DOHH2 (cell line): ENCODE measurements around the gene HAPLN2.

Source experiments
- H3F3A ChIP-seq: fragments of 200-600 bp; sonication (generic), shearing (Covaris generic); 2 replicates; pipeline ENCODE4 v1.6.0; 2016; ENCODE audit warnings: antibody characterized with exemption, mild to moderate bottlenecking; ENCODE audit not compliant: control insufficient read depth, insufficient read depth
- H3K27ac ChIP-seq: fragments of 200-600 bp; sonication (generic); 2 replicates; pipeline ENCODE4 v1.5.1; 2014; ENCODE audit warnings: low read depth, mild to moderate bottlenecking, low read length, moderate library complexity
- H3K27me3 ChIP-seq: fragments of 200-600 bp; sonication (generic); 2 replicates; pipeline ENCODE4 v1.6.1; 2014; ENCODE audit warnings: mild to moderate bottlenecking, low read length, mixed read lengths; ENCODE audit not compliant: control insufficient read depth
- H3K36me3 ChIP-seq: fragments of 200-600 bp; sonication (generic); 2 replicates; pipeline ENCODE4 v1.6.1; 2014; ENCODE audit warnings: mild to moderate bottlenecking, low read length, moderate library complexity, mixed read lengths; ENCODE audit not compliant: control insufficient read depth
- H3K4me1 ChIP-seq: fragments of 200-600 bp; sonication (generic); 2 replicates; pipeline ENCODE4 v1.6.1; 2014; ENCODE audit warnings: mild to moderate bottlenecking, low read length, mixed read lengths; ENCODE audit not compliant: control insufficient read depth
- H3K4me2 ChIP-seq: fragments of 200-600 bp; sonication (generic); 2 replicates; pipeline ENCODE4 v1.6.0; 2014; ENCODE audit warnings: mild to moderate bottlenecking, low read length, moderate library complexity
- H3K4me3 ChIP-seq: fragments of 200-600 bp; sonication (generic); 2 replicates; pipeline ENCODE4 v1.5.1; 2014; ENCODE audit warnings: mild to moderate bottlenecking, low read length, mixed read lengths
- H3K79me2 ChIP-seq: fragments of 200-600 bp; sonication (generic); 2 replicates; pipeline ENCODE4 v1.6.1; 2014; ENCODE audit warnings: mild to moderate bottlenecking, low read length, mixed read lengths; ENCODE audit not compliant: control insufficient read depth
- H3K9me2 ChIP-seq: fragments of 200-600 bp; sonication (generic); replicated peaks from 2 replicates; pipeline ENCODE4 v1.6.1; 2014; ENCODE audit warnings: mild to moderate bottlenecking, low read length, mixed read lengths; ENCODE audit not compliant: control insufficient read depth
- H3K9me3 ChIP-seq: fragments of 200-600 bp; sonication (generic); 2 replicates; pipeline ENCODE4 v1.6.1; 2014; ENCODE audit warnings: antibody characterized with exemption, low read length, mixed read lengths; ENCODE audit not compliant: control insufficient read depth, insufficient read depth
- H4K20me1 ChIP-seq: fragments of 200-600 bp; sonication (generic); 2 replicates; pipeline ENCODE4 v1.6.0; 2014; ENCODE audit warnings: low read depth, mild to moderate bottlenecking, antibody characterized with exemption, low read length, moderate library complexity; ENCODE audit not compliant: control insufficient read depth, insufficient read depth
- CTCF ChIP-seq: fragments of 200-600 bp; sonication (generic); IDR thresholded peaks from one replicate; pipeline ENCODE4 v1.5.1; 2014; ENCODE audit warnings: antibody characterized with exemption, mild to moderate bottlenecking, low read depth, low read length; ENCODE audit not compliant: poor library complexity, severe bottlenecking
- EZH2phosphoT487 ChIP-seq: fragments of 200-600 bp; sonication (generic); IDR thresholded peaks from 2 replicates; pipeline ENCODE4 v1.6.1; 2017; ENCODE audit warnings: borderline replicate concordance, mild to moderate bottlenecking, antibody characterized with exemption, low read length, moderate library complexity, mixed read lengths

HAPLN2 gene

GRCh38 chr1:156590326-156591180 lies 28.7 kb upstream of the HAPLN2 start:
- H3K4me1 ChIP-seq = peaks cover 26% of the 10 kb centered on the region
- H3K36me3 ChIP-seq = peaks cover 39% of the 10 kb centered on the region
- no peaks in the 10 kb centered on the region for H3K27me3 ChIP-seq
- H3K4me2 ChIP-seq = peak overlapping the region; percentile 93
- no peak overlapping the region for H3K27ac ChIP-seq
- H3F3A ChIP-seq = peaks cover 35% of the 10 kb centered on the region
- H3K9me2 ChIP-seq = no peaks in the 10 kb centered on the region
- peaks cover 23% of the 10 kb centered on the region for H3K79me2 ChIP-seq
- H3K9me3 ChIP-seq = no peaks in the 10 kb centered on the region
- no peaks in the 10 kb centered on the region for H4K20me1 ChIP-seq
- TF ChIP-seq CTCF (no peak), EZH2phosphoT487 (no peak)
- peak overlapping the region; percentile 95 for H3K4me3 ChIP-seq

- Histone ChIP-seq H3K4me3 (peak overlapping the region; percentile 95), H3K4me1 (peaks cover 26% of the 10 kb centered on the region), H3K79me2 (peaks cover 23% of the 10 kb centered on the region), H3K27ac (peak overlapping the region; percentile 34; the same call in 1 of the 2 replicates), H4K20me1 (no peaks in the 10 kb centered on the region), H3K9me3 (no peaks in the 10 kb centered on the region), H3F3A (peaks cover 37% of the 10 kb centered on the region), H3K27me3 (no peaks in the 10 kb centered on the region), H3K4me2 (peak overlapping the region; percentile 93), H3K9me2 (no peaks in the 10 kb centered on the region), H3K36me3 (peaks cover 45% of the 10 kb centered on the region)
- no peak for TF ChIP-seq EZH2phosphoT487
- no peak for TF ChIP-seq CTCF
Observed at GRCh38 chr1:156591181-156591431, 28.1 kb upstream of the HAPLN2 start.

- peaks cover 37% of the 10 kb centered on the region for H3F3A ChIP-seq
- no peaks in the 10 kb centered on the region for H3K9me3 ChIP-seq
- no peak for TF ChIP-seq EZH2phosphoT487
- TF ChIP-seq CTCF = no peak
- peak within 1 kb of the TSS; percentile 54 for H3K27ac ChIP-seq
- H3K79me2 ChIP-seq = peaks cover 23% of the 10 kb centered on the region
- H3K4me3 ChIP-seq = peak within 1 kb of the TSS; percentile 95
- peaks cover 49% of the 10 kb centered on the region for H3K36me3 ChIP-seq
- H4K20me1 ChIP-seq = no peaks in the 10 kb centered on the region
- peak within 1 kb of the TSS; percentile 93 for H3K4me2 ChIP-seq
- peaks cover 26% of the 10 kb centered on the region for H3K4me1 ChIP-seq
- H3K9me2 ChIP-seq = no peaks in the 10 kb centered on the region
- no peaks in the 10 kb centered on the region for H3K27me3 ChIP-seq
Observed at GRCh38 chr1:156591432-156592157, 27.6 kb upstream of the HAPLN2 start, which contains the start of gene NAXE. NAXE (plus strand) TSS chr1:156591776; CDS start chr1:156591805, 29 bp downstream.
